HG03066 (cell line): ENCODE results near the gene ZNF117.
"Not testable (repeated sequence)": the region's sequence is repeated elsewhere in the genome, so short reads cannot be mapped to it uniquely, and the experiment has no call there.

Experiments
- ATAC-seq: cut with Tn5 transposase; IDR thresholded peaks from one replicate; pipeline ENCODE4 v1.9.1; 2021; ENCODE audit warnings: low read depth; ENCODE audit not compliant: unreplicated experiment

Gene ZNF117

DNA sequence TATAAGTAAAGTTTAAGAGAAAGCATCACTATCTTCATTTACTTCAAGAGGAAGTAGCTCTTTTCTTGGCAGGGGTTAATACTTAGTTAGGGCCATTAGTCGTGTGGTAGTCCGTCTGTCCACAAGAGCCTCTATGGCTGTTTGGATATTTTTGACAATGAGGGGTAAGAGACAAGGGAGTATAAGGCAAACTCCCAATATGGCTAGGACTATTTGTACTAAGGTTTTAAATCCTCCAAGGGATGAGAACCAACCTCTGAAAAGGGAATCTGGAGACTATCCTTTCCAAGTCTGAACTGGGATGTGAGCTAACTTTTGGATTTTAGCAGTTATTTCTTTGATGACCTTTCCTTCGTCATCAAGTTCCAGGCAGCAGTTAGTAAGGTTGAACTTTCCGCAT is at the start of gene ZNF117:
Gene ZNF117, minus strand, starts transcription at position 101 of the 400 bp plus-strand sequence.
- no peak for ATAC-seq

DNA sequence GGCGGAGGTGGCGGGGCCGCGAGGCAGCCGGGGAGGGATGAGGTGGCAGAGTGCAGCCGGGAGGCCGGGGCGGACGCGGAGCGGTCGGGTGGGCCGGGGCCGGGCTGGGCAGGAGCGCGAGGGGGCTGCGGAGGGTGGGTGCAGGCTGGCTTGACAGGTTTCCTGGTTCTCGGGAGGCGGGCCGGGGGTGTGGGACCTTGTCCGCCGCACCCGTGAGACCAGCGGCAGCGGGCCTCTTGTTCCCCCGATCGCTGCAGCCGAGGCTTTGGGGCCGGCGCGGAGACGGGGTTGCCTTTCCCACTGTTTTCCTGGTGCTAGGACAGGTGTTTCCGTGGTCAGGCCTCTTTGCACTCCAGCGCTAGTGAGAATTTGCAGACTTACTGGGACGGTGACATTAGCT is 47.9 kb upstream of the ZNF117 start:
- ATAC-seq = peak; percentile 9

DNA sequence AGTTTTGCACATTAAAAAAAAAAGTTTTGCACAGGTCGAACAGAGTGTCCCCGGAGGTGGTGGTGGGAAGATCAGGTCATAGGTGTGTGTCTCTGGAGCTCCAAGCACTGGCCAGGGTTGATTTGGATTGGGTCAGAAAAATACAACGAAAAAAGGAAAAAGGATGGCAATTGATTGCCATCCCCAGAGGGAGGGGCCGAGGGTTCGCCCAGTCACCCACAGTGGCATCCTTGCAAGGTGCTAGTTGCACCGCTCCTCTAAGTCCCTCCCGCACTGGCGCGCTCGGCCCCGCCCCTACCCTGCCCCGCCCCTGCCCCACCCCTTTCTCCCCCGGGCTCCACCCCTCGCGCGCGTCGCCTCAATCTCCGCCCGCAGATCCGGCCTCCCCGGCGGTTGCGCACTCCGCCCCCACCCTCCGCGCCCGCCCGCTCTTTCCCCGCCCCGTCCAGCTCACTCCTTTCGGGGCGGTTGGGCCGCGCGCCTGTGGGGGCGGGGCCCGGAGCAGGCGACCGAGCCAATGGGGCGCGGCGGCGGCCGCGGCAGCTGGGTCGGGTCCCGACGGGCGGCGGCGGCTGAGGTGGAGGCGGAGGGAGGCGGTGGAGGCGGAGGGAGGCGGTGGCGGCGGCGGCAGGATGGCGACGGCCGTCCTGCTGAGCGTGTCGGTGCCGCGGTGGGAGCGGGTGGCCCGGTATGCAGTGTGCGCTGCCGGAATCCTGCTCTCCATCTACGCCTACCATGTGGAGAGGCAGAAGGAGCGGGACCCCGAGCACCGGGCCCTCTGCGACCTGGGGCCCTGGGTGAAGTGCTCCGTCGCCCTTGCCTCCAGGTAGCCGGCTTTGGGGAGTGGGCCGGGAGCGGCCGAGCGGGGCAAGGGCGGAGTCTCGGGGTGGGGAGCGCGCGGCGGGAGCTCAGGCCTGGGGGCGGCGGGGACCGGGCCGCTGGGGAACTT is 47.2 kb upstream of the ZNF117 start:
- peak; percentile 82 for ATAC-seq

DNA sequence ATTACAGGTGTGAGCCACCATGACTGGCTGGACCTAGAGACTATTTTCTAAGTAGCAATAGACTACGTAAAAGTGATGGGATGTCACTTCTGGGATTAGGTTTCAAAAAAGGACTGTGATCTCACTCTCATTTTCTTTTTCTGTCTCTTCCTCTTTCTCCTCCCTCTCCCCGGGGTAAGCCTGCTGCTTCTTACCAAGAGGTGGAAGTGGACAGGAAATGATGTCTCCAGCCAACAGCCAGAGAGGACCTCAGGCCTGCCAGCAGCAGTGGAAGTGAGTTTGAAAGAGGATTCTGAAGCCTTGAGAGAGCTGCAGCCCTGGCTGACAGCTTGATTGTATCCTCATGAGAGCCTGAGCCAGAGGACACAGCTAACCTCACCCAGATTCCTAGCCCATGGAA is 45.7 kb upstream of the ZNF117 start:
- not testable (repeated sequence) for ATAC-seq

- ATAC-seq = not testable (repeated sequence)
These were observed 44.6 kb upstream of the ZNF117 start for GRCh38 chr7:65035469-65035868.

GRCh38 chr7:65034120-65034782 is 43.4 kb upstream of the ZNF117 start:
- ATAC-seq = not testable (repeated sequence)

DNA sequence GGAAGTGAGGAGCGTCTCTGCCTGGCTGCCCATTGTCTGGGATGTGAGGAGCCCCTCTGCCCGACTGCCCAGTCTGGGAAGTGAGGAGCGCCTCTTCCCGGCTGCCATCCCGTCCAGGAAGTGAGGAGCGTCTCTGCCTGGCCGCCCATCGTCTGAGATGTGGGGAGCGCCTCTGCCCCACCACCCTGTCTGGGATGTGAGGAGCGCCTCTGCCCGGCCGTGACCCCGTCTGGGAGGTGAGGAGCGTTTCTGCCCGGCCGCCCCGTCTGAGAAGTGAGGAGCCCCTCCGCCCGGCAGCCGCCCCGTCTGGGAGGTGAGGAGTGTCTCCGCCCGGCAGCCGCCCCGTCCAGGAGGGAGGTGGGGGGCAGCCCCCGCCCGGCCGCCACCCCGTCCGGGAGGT is 42.6 kb upstream of the ZNF117 start:
- not testable (repeated sequence) for ATAC-seq

DNA sequence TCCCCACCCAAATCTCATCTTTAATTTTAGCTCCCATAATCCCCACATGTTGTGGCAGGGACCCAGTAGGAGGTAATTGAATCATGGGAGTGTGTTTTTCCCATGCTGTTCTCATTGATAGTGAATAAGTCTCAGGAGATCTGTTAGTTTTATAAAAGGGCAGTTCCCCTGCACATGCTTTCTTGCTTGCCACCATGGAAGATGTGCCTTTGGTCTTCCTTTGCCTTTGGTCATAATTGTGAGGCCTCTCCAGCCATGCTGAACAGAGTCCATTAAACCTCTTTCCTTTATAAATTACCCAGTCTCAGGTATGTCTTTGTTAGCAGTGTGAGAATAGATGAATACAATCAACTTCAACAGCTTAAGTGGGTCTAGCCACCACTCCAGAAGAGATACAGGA is 34.2 kb upstream of the ZNF117 start:
- not testable (repeated sequence) for ATAC-seq

- ATAC-seq = not testable (repeated sequence)
These were observed 30.1 kb upstream of the ZNF117 start for GRCh38 chr7:65020978-65021377.

- ATAC-seq = not testable (repeated sequence)
These were observed 19.0 kb upstream of the ZNF117 start for GRCh38 chr7:65009881-65010280.

DNA sequence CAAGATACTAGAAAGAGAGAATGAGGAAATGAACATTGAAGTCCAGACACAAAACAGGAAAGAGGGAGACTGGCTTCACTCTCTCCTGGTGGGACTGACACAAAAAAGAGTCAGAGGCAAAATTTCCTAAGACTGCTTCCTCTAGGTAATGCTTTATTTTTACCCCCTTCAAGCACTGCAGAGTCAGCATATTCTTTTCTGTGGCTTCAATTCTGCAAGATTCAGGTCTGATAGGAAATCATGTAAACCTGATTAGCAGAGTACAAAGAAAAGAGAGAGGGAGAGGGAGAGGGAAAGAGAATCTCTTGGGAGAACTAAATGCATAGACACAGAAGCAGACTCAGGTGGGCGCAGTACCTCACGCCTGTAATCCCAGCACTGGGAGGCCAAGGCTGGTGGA is 18.6 kb upstream of the ZNF117 start:
- not testable (repeated sequence) for ATAC-seq

DNA sequence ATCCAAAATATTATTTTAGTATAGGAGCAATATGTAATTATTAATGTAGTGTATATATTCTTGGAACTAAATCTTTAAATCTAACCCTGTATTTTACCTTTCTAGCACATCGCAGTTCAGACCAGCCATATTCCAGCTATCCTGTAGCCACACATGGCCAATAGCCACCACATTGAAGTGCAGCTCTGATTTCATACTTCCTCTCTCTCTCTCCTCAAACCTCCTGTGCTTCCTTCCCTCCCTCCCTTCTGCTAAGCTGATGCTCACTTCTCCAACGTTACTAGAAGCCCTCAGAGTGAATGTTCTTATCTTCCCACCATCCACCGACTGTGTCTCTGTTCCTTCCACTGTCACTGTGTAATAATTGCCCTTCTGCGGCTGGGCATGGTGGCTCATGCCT is 16.2 kb upstream of the ZNF117 start:
- ATAC-seq = not testable (repeated sequence)

GRCh38 chr7:65006094-65006992 is 15.5 kb upstream of the ZNF117 start, which contains the start of gene ERV3-1:
Gene ERV3-1, minus strand, starts transcription at chr7:65006687. Its CDS starts 13,661 bp downstream, at chr7:64993026.
- peak; percentile 100 for ATAC-seq

- no peak for ATAC-seq
These were observed 13.7 kb upstream of the ZNF117 start for GRCh38 chr7:65004575-65004974.

DNA sequence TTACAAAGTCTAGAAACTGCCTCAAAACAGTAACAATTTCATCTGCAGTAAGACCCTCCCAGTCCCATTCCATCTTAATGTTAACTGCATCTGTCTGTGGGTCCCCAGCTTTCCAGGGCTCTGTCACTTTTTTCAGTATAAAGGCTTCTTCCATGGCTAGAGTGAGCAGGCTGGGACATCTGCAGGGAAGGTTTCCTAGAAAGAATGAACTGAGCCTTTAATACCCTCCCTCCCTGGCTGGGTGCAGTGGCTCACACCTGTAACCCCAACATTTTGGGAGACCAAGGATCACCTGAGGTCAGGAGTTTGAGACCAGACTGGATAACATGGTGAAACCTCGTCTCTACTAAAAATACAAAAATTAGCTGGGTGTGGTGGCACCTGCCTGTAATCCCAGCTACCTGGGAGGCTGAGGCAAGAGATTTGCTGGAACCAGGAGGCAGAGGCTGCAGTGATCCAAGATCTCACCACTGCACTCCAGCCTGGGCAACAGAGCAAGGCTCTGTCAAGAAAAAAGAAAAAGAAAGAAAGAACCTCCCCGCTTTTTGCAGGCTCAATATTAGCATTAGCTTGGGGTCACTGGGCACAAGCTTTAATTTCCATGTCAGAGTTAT is 12.2 kb upstream of the ZNF117 start:
- no peak for ATAC-seq

- no peak for ATAC-seq
These were observed 10.5 kb upstream of the ZNF117 start for GRCh38 chr7:65001291-65001814.

DNA sequence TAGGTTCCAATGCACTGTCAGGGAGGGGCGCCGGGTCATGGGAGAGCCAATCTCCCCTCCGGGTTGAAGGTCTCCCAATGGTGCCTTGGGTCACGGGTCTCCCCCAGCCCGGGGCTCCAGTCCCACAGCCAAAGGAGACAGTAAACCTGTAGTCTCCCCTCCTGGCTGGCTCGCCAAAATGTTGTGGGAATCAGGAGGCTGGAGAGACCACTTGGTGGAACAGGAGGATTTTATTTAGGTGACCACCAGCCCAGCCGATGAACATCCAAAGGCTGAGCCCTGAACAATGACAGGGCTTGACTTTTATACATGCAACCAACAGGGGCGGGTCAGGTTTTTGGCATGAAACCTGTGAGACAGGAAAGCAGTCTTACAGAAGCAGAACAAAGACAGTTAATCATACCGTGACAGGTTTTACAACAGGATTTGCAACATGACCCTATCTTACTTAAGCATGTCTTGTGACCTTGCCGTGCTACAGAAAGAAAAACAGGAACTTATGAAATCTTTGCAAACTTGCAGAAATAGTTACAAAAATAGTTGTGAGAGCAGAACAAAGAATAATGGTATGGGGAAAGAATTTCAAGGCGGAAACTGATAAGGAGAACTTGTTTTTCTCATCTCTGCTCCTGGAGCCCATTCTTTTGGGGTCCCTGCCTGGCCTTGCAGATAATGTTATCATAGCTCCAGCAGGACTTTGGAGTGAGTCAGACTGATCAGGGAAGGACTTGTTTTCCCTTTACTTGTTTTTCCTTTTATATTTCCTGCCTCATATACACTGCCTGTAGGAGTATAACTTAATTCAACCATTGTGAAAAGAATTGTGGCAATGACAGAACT is 8.5 kb upstream of the ZNF117 start:
- ATAC-seq = no peak

- no peak for ATAC-seq
These were observed 8.0 kb upstream of the ZNF117 start for GRCh38 chr7:64998865-64999164.

DNA sequence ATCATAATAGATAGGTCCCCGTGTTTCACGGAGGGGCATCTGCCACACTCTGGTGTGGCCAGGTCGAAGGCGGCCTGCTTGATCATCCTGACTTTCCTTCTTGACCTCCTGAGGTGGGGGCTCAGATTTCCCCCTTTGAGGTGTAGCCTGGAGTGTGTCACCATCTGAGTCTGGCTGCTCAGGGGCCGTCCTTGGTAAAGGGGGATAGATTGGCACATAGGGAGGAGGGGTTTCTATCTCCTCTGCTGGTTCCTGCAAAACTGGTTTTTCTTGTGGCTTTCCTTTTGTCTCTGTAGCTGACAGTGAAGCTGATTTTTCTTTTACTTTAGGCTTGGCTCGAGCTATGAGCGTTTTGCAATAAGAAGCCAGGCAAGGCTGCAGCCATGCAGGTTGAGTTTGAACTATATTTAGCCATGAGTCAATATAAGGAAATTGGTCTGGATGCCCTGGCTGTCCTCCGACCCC is 7.1 kb upstream of the ZNF117 start:
- ATAC-seq = no peak
